ENCODE measurements around the gene MTHFD1.

- TF ChIP-seq POLR2A (IDR thresholded peaks at IDR 0.05) (no peak), CTCF (IDR thresholded peaks at IDR 0.05) (no peak)
These were observed 12.8 kb downstream of the MTHFD1 start for GRCh38 chr14:64400829-64401459.
